Astrocyte of the hippocampus (primary cell): ENCODE measurements around the gene CA5B.
"Not testable (repeated sequence)": the region's sequence is repeated elsewhere in the genome, so short reads cannot be mapped to it uniquely, and the experiment has no call there.

ENCODE experiments used
- DNase-seq: peaks from one replicate; pipeline ENCODE4 v3.0.0; 2011; ENCODE audit warnings: low read depth, low spot score

Gene CA5B

DNA sequence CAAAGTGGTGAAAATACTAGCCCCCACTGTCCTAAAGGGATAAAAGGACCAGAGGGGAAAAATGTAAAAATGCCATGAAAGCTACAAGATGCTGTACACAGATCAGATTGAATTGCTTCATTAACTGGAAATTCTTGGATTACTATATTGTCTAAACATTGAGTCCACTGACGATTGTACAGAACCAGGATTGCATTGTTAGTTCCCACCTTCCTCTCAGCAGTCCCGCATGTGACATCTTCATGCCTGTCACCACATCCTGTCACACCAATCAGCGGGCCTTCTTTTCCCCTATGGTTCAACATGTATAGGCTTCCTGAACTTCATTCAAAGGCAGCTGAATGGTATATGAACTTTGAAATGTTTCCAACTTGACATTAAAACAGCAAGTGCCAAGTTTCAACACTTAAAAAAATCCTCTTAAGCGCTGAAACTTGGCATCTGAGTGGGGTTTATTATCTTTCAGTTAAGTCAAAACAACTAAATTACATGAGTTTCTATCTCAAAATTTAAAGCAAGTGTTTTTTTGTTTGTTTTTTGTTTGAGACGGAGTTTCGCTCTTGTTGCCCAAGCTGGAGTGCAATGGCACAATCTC lies 76.8 kb downstream of the CA5B start:
- no peak for DNase-seq

DNA sequence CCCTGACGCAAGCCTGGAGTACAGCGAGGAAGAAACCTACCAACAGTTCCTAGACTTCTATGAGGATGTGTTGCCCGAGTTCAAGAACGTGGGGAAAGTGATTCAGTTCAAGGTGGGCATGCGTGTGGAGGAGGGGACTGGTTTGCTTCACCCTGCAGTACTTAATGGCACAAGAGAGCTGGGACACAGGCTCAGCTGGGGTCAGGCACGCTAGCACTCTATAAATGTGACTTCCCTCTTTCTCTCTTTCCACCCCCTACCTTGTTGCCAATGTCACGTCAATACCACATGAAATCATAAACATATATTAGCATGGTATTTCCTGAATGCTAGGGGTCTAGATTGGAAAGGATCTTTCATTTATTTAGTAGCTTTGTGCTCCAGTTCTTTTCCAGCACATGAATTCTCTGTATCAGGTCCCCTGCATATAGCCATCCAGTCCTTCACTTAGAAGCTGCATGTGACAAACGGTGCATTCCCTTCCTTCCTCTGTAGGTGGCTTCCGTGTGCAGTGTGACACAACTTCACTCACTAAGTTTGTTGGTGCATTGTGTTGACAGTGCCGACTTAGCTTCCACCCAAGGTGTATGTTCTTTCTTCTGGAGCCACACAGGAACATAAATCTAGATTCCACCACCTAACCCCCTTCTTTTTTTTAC lies 77.8 kb downstream of the CA5B start:
- peak; percentile 51 for DNase-seq

DNA sequence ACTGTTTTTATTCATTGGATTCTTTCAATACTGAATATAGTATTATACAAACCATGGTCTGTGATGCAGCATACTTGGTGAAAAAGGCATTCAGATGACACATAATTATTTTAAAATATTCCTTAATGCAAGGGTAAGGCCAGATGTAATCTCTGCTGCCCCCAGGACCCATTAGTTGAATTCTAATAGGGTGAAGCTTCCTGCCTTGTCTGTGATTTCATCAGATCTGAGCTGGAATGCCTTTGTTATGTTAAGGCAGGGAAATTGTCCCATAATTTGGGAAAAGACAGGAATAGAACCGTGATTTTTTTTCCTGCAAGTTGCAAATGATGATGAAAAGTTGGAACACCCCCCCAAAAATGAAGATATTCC lies 78.4 kb downstream of the CA5B start:
- DNase-seq: no peak

DNA sequence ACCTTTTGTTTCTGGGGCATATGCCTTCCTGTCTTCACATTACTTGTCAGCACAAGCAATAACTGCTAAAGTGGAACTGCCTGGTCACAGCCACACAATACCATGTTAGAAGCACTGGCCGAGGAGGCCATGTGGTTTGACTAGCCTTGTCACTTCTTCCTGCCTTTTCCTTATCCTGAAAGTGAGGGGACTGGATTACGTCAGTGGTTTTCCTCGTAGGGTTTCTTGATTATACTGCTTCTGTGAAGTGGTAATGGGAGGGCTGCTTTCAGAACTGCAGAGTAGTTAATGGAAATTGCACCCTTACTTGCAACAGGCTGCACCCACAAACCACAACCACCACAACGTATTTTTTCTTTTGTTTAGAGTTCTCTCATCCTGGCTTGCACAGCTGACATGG lies 78.8 kb downstream of the CA5B start:
- peak; percentile 78 for DNase-seq

DNA sequence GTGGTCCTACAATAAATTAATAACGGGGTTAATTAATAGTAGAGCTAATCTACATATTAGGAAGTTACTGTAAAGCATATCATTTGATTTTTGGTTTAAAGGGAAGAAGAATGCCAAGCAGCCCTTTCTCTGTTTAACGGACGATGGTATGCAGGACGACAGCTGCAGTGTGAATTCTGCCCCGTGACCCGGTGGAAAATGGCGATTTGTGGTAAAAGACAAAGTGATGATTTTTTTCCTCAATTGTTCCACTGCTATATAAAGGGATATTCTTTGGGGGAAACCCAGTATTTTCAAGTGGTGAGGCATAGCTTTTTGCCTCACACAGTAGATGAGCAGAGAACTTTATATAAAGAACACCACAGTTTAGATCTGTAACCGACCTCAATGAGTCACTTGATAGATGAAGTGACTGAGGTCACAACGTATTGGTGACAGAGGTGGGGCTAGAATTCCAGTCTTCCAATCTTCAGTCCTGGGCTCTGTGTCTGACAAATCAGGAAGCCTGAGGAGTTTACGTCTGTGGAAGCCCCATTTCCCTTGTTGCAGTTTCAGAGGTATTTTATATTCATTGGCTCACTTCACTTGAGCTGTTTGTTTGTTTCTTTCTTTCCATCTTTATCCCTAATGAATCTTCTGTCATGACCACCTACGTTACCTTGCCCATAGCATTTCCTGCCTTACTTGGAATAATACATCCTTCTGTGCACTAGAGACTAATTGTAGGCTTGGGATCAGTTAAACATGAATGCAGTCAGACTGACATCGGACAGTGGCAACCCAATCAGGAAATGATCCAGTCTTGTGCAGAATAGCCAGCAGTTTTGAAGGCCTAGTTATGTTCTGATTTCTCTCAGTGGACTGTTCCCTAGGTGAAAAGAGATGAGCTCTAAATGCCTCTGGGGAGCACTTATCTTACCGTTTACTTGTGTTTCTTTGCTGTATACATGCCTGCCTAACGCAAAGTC lies 82.3 kb downstream of the CA5B start:
- peak; percentile 46 for DNase-seq

DNA sequence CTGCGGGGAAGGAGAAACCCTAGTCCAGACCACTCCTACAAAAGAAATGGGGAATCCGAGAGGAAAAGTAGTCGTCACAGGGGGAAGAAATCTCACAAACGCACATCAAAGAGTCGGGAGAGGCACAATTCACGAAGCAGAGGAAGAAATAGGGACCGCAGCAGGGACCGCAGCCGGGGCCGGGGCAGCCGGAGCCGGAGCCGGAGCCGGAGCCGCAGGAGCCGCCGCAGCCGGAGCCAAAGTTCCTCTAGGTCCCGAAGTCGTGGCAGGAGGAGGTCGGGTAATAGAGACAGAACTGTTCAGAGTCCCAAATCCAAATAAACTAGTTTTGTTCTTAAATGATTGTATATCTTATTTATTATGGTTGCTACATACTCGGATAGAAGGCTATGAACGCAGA lies 84.9 kb downstream of the CA5B start:
- DNase-seq: no peak

DNA sequence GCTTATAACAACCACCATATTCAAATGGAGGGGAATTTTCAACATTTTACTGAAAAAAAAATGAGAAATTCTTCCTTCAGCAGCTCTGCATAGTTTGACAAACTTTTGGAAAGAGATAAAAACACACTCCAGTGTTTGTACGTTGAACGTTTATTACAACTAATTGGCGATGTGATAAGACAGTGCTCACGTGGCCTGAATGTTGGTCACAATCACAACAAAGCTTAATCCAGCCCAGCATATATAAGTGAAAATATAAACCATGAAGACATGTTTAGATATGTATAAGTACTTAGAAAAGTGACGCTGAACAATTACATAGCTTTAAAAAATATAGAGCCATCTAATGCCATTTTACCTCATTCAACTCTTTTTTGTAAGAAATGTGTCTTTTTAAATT lies 87.9 kb downstream of the CA5B start:
- no peak for DNase-seq

DNA sequence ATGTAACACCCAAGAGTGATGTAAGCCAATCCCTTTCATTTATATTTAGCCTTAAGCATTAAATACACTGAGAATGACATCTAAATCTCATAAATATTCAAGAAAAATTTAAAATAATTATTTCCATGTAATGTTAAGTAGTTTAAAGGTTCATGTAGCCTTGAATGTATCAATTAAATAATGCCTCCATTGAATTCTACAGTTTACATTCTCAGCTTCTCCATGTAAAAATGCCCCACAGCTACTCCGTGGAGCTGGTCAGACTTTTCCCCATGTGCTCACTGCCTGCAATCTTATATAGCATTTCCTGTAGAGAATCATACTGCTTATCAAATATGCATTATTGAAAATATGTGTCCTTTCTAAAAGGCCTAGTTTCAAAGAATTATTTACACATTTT lies 91.1 kb downstream of the CA5B start:
- DNase-seq: no peak

DNA sequence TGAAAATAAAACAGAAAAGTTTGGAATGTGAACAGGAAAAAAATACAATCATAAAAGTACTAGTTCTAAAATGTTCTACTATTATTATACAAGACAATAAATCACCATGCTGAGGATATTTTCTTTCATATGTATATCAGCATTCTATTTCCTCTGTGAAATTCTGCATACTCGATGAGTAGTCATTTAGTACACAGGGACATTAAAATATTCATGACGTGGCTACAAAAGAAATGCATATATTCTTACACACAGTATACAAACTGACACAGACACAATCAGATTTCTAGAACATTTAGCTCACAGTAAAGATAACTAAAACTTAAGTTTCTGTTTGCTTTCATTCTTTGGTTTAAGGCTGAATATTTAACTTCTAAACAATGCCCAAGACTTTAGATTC lies 93.3 kb downstream of the CA5B start:
- not testable (repeated sequence) for DNase-seq

DNA sequence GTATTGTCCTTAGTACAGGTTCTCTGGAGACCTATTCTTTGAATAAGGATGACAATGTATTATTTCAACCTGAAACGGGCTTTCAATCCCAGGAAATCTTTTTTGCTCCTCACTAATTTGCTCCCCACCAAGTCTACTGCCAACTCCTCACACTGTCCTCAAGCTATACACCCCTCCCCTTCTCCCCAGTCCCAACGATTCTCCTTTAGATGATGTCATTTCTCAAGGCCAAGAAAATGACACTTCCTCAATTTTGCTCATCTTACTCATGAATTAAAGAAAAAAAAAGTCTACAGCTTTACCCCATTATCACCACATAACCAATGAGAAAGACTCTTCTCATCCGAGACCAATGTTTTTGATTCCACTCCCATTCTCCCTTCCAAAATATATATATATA lies 96.0 kb downstream of the CA5B start:
- no peak for DNase-seq

DNA sequence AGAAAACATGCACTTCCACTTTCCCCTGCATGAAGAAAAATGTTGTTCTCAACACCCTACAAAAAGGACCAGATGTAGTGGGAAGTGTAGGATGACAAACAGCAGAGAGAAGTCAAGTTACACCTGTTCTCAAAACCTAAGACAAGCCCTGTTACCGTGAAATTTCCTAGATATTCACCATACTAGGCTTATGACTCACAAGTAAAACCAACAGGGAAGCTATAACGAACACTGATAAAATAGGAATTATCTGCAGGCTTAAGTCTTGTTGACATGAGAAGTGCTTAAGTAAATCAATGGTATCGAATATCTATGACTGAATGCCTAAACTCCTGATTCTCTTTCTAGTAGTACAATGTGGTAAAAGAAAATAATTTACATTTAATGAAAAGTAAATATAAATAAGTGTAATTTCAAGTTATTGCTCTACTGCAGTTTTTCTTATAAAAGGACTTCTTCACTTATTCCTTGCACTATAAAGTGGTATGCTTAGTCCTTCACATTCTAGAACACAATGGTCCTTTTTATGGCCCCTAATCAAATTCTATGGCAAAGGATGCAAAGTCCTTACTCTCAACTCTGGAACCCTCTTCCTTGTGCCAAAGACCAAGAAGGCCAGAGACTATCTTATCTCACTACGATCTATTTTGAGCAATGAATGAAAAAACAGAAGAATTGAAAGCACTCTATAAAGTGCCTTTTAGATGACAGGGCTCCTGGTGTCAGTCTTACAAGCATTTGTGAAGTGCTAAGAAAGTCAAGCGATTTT lies 96.9 kb downstream of the CA5B start:
- no peak for DNase-seq
